Spleen (tissue), 7 donors: ENCODE measurements around the gene SOSTDC1.

Experiments
- POLR2A ChIP-seq, 3 donors: fragments of 450-650 bp; IDR thresholded peaks; one replicate each; pipeline ENCODE4 v1.5.1; 2017; ENCODE audit warnings: antibody characterized with exemption in 3 of 3, mild to moderate bottlenecking in 1 of 3
- POLR2AphosphoS5 ChIP-seq, 3 donors: sonication (generic); formaldehyde crosslinking; IDR thresholded peaks; one replicate each; pipeline ENCODE4 v1.5.1; 2017; ENCODE audit warnings: antibody characterized with exemption in 3 of 3
- TF ChIP-seq, protein P1 (sequence below), 11 experiments: fragments of 200-600 bp in 7 of 11; fragments of 450-650 bp in 4 of 11; sonication (generic) in 4 of 11; IDR thresholded peaks in 8 of 11; conservative IDR thresholded peaks in 3 of 11; 1 replicate in 7 of 11; 2 replicates in 4 of 11; pipeline versions ENCODE4 v1.4.0 to v1.8.0; 2016 to 2021; ENCODE audit warnings: antibody characterized with exemption in 11 of 11, inconsistent platforms in 4 of 11, mild to moderate bottlenecking in 1 of 11
- donor health status: DM: no; HTN: no; CAD: no; lungs with moderate emphysema.
- donor health status: DM: no; HTN: no; CAD: no.
- donor health status: DM: no; HTN: no; CAD: no.

DNA sequence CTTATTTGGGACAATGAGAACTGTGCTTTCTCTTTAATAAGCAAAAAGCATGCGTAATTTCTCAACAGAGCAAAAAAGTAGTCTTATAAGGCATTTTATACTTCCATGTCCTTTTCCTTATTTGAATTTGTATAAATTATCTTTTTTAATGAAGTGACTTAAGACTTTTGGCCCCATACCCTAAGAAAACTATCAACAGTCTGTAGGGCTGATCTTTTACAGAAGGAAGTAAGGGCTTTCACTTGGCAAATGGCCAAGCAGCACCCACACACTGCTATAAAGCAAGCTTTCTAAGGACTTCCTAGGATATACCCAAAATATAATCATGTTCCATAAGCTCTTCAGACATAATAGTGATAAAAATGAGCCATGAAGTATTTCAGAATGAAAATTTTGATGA is 47.6 kb downstream of the SOSTDC1 start:
- TF ChIP-seq POLR2A (IDR thresholded peaks at IDR 0.05) (no peak), POLR2AphosphoS5 (IDR thresholded peaks at IDR 0.05) (no peak)
- TF ChIP-seq, protein P1, sequence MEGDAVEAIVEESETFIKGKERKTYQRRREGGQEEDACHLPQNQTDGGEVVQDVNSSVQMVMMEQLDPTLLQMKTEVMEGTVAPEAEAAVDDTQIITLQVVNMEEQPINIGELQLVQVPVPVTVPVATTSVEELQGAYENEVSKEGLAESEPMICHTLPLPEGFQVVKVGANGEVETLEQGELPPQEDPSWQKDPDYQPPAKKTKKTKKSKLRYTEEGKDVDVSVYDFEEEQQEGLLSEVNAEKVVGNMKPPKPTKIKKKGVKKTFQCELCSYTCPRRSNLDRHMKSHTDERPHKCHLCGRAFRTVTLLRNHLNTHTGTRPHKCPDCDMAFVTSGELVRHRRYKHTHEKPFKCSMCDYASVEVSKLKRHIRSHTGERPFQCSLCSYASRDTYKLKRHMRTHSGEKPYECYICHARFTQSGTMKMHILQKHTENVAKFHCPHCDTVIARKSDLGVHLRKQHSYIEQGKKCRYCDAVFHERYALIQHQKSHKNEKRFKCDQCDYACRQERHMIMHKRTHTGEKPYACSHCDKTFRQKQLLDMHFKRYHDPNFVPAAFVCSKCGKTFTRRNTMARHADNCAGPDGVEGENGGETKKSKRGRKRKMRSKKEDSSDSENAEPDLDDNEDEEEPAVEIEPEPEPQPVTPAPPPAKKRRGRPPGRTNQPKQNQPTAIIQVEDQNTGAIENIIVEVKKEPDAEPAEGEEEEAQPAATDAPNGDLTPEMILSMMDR (IDR thresholded peaks at IDR 0.05 in 8 of 11, conservative IDR thresholded peaks at IDR 0.05 in 3 of 11) = no peak
